SK-N-SH treated with all-trans-retinoic acid at 6 μM for 48 hours (cell line): ENCODE measurements around the gene PAX5.

Experiments used
- ARNTL ChIP-seq: fragments of 450-650 bp; formaldehyde crosslinking; IDR thresholded peaks from 2 replicates; pipeline ENCODE4 v1.5.0; 2020; ENCODE audit warnings: low read depth, mild to moderate bottlenecking, moderate library complexity, borderline replicate concordance
- CREB5 ChIP-seq: fragments of 250-450 bp; sonication (Bioruptor Pico); IDR thresholded peaks from 2 replicates; pipeline ENCODE4 v1.5.1; 2020; ENCODE audit warnings: low read depth, mild to moderate bottlenecking, moderate library complexity
- CSDC2 ChIP-seq: fragments of 250-450 bp; sonication (Bioruptor Pico); IDR thresholded peaks from 2 replicates; pipeline ENCODE4 v1.5.0; 2020; ENCODE audit warnings: mild to moderate bottlenecking, moderate library complexity
- ESRRG ChIP-seq: fragments of 250-450 bp; sonication (Bioruptor Pico); IDR thresholded peaks from 2 replicates; pipeline ENCODE4 v1.6.1; 2021; ENCODE audit warnings: mild to moderate bottlenecking
- OSR1 ChIP-seq: fragments of 250-450 bp; sonication (Bioruptor Pico); IDR thresholded peaks from 2 replicates; pipeline ENCODE4 v1.8.0; 2022; ENCODE audit warnings: moderate library complexity, mild to moderate bottlenecking, inconsistent platforms
- TCF4 ChIP-seq: fragments of 250-450 bp; sonication (Bioruptor Pico); IDR thresholded peaks from 2 replicates; pipeline ENCODE4 v1.8.0; 2021; ENCODE audit warnings: mild to moderate bottlenecking, moderate library complexity, borderline replicate concordance
- ZC3H10 ChIP-seq: fragments of 250-450 bp; sonication (Bioruptor Pico); IDR thresholded peaks from 2 replicates; pipeline ENCODE4 v1.5.1; 2021; ENCODE audit warnings: mild to moderate bottlenecking, moderate library complexity
- ZNF565 ChIP-seq: fragments of 450-650 bp; formaldehyde crosslinking; conservative IDR thresholded peaks from 2 replicates; pipeline ENCODE4 v1.5.0; 2020; ENCODE audit warnings: low read depth, mild to moderate bottlenecking, moderate library complexity
- ZNF70 ChIP-seq: fragments of 450-650 bp; formaldehyde crosslinking; IDR thresholded peaks from 2 replicates; pipeline ENCODE4 v1.5.0; 2020; ENCODE audit warnings: mild to moderate bottlenecking, moderate library complexity
- TF ChIP-seq, protein P1 (sequence below): fragments of 250-450 bp; sonication (Bioruptor Pico); IDR thresholded peaks from 2 replicates; pipeline ENCODE4 v1.5.1; 2021; ENCODE audit warnings: mild to moderate bottlenecking, moderate library complexity

- TF ChIP-seq ARNTL (CRISPR knock-in tag) (no peak), CSDC2 (no peak), ZNF70 (no peak), TCF4 (CRISPR knock-in tag) (no peak), ZNF565 (CRISPR knock-in tag) (no peak), ZC3H10 (no peak), ESRRG (no peak), OSR1 (CRISPR knock-in tag) (no peak), CREB5 (CRISPR knock-in tag) (no peak)
- TF ChIP-seq, protein P1, sequence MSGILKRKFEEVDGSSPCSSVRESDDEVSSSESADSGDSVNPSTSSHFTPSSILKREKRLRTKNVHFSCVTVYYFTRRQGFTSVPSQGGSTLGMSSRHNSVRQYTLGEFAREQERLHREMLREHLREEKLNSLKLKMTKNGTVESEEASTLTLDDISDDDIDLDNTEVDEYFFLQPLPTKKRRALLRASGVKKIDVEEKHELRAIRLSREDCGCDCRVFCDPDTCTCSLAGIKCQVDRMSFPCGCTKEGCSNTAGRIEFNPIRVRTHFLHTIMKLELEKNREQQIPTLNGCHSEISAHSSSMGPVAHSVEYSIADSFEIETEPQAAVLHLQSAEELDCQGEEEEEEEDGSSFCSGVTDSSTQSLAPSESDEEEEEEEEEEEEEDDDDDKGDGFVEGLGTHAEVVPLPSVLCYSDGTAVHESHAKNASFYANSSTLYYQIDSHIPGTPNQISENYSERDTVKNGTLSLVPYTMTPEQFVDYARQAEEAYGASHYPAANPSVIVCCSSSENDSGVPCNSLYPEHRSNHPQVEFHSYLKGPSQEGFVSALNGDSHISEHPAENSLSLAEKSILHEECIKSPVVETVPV: no peak
Measured at GRCh38 chr9:36812556-36812955, 221.5 kb downstream of the PAX5 start.
